Cardiac fibroblast (primary cell): ENCODE measurements around the gene NR2F2.

ENCODE experiments used
- DNase-seq, 2 donors: peaks; one replicate each; pipeline versions ENCODE4 v3.0.0 to v3.0.0-alpha.2; 2010; ENCODE audit warnings: low read depth in 2 of 2
- H3K4me3 ChIP-seq, 2 donors: replicated peaks in 1 of 2; 1 replicate in 1 of 2; 2 replicates in 1 of 2; pipeline ENCODE4 v1.5.1; 2011; ENCODE audit warnings: low read depth in 2 of 2, low read length in 2 of 2, mild to moderate bottlenecking in 2 of 2, moderate library complexity in 1 of 2
- TF ChIP-seq, protein P1 (sequence below): IDR thresholded peaks from one replicate; pipeline ENCODE4 v1.5.1; 2011; ENCODE audit warnings: low read depth, mild to moderate bottlenecking, low read length, inconsistent platforms

Gene NR2F2

DNA sequence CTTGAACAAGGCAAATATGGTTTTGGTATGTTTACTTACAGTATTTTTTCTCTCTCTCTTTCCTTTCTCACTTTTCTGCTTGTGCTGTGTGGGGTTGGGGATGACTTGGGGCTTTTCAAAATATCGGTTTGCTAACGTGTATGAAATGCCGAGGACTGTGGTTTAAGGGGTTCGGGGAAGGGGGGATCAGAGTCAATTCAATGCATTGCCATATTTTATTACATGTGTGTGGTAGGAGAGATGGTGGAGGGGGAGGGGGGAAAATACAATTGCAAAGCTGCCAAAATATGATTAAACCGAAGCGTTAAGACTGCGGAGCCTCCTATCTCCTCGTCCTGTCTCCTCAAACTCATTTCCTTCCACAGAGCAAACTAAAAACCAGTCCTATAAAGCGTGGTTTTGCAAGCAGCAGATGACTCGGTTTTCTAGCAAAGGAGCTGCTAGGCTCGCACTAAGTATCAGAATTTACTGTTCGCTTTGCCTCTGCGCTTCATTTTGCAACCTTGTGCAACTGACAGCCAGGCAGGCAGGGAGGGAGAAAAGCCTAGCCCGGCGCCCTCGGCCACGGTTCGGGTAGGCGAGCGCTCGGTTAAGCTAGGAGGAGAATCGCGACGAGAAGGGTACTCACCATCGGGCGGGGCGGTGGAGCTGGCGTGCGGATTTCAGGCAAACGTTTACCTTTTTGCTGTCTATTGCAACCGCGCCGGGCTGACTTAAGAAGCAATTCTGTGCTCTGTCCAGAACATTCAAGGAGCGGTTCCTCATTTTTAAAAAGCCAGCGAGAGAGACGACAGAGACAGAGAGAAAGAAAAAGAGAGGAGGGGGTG is 4.0 kb upstream of the NR2F2 start:
- TF ChIP-seq, protein P1, sequence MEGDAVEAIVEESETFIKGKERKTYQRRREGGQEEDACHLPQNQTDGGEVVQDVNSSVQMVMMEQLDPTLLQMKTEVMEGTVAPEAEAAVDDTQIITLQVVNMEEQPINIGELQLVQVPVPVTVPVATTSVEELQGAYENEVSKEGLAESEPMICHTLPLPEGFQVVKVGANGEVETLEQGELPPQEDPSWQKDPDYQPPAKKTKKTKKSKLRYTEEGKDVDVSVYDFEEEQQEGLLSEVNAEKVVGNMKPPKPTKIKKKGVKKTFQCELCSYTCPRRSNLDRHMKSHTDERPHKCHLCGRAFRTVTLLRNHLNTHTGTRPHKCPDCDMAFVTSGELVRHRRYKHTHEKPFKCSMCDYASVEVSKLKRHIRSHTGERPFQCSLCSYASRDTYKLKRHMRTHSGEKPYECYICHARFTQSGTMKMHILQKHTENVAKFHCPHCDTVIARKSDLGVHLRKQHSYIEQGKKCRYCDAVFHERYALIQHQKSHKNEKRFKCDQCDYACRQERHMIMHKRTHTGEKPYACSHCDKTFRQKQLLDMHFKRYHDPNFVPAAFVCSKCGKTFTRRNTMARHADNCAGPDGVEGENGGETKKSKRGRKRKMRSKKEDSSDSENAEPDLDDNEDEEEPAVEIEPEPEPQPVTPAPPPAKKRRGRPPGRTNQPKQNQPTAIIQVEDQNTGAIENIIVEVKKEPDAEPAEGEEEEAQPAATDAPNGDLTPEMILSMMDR: no peak
- peak; percentile 71 to 76 for DNase-seq
- peak overlapping the region; percentile 67 to 69 for H3K4me3 ChIP-seq

DNA sequence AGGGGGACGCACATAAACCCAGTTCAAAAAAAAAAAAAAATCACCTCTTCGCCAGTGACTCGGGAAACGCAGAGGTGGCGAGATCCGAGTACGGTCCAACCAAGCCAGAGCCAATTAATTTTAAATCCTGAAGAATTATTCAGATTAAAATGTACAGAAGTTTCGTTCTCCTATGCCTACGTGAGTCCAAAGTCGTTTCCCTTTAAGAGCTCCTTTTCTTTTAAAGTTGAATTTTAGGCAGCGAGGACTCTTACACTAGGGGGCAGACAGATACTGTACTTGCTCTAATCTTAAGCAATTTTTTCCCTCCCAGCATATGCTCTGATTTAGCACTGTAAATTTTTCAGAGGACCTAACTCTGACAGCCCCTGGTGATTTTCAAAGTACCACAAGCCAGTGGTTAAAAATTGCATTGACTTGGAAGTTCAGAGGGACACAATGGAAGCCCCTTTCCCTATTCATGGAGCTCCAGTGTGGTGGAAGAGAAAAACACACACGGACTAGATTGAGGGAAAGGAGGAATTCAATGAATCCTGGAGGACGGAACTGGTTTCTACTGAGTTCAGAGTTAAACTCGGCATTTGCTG is 3.3 kb upstream of the NR2F2 start:
- DNase-seq: peak; percentile 94 to 95
- TF ChIP-seq, protein P1: peak; percentile 73
- H3K4me3 ChIP-seq: peak overlapping the region; percentile 67 to 69

DNA sequence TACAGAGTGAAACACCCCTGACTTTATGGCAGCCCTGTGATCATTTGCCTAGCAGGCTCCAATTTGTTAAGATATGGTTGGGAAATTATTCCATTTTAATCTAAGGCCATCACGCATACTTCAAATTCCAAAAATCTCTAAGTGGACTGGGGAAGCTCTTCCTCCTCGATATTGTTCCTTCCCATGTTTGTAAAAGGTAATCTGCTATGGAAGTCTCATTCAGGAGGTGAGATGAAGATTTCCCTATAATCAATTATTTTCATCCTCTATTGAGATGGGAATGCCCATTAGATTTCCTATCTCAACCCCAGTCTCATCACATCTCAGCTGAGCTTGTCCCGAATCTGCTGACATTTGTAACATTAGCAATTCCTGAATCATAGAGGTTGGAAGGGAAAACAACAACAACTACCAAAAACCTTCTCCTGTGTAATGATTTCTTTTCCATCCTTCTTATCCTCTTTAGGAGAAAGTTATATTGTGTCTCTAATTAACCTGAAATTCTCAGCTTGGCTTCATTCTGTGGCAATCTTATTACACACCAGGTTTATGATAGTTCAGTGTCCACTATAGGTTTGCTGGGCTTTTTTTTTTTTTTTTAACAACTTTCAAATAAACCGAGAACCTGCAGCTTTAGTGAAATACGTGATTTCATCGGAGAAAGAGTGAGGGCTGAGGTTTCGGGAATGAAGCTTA is 2.2 kb upstream of the NR2F2 start:
- TF ChIP-seq, protein P1: no peak
- peak overlapping the region in 1 of 2 donors; percentile 67 for H3K4me3 ChIP-seq
- DNase-seq: peak in 1 of 2 donors; percentile 60

DNA sequence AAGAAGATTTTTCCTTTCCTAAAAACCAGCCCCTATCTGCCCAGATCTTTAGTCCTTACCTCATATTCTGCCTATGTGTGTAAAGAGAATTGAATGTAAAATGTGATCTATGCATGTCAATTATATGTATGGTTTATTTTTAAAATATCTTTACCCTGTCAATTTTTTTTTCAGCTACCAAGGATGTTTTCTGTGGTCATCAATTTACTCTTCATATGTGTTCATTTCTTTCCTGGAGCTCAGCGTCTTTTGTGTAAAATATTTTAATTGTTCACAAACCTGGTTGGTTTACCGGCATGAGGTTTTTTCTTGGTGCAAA is 1.7 kb upstream of the NR2F2 start:
- peak overlapping the region in 1 of 2 donors; percentile 67 for H3K4me3 ChIP-seq
- TF ChIP-seq, protein P1: no peak
- no peak for DNase-seq

DNA sequence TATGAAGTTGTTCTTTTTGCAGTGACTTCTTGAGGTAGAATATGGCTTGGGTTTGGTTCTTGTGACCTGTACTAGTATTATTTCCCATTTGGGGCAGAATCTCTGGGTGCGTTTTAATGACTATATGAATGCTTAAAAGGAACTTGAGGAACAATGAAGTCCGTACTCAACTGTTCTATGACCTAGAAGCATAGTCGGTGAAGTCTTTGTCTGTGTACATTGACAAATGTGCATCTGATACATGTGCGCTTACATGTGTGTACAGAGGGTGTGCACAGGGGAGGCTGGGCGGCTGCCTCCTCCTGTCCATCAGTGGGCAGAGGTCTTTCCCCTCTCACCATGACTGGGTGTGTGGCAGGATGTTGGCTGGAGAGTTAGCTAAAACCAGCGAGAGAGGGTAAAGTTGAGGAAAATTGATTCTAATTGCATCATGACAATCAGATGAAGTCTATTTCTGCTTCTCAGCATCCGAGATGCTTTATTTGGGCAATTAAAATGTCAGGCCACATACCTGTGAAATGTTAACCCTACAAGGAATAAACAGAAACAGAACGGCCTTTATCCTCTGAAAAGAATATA is 1.0 kb upstream of the NR2F2 start:
- TF ChIP-seq, protein P1: no peak
- H3K4me3 ChIP-seq: peak overlapping the region; percentile 59 to 67
- DNase-seq: peak in 1 of 2 donors; percentile 60

DNA sequence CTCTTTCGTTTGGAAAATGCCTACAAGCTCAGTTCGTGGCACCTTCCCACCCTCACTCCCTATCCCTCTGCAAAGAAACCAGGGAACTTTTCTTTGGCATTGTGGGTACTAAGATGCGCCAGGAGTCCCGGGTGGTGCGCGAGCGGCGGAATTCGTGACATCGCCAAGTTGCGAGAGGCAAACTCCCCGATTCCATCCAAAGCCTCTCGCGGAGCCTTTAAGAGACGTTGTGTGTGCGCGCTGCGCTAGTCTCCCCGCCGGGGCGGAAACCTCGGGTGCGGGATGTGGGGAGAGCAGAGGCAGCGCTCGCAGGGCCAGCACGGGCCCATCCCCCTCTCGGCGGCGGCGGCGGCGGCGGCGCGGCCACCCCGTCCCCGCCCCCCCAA is 443 bp upstream of the NR2F2 start:
- peak; percentile 87 to 89 for DNase-seq
- TF ChIP-seq, protein P1: no peak
- H3K4me3 ChIP-seq: peak overlapping the region; percentile 59 to 67
